ENCODE data around the gene CIAO3. TPM values are rescaled to one million over a fixed set of nuclear protein-coding genes. Genes with fewer than 3 reads are reported as not detected.
"Not testable (repeated sequence)": the region's sequence is repeated elsewhere in the genome, so short reads cannot be mapped to it uniquely, and the experiment has no call there.

CIAO3 gene
- total RNA-seq, 1 donor: 37.1 TPM

- DNase-seq (ENCODE audit: low read depth): no peak
- no peak overlapping the region for H3K4me3 ChIP-seq (ENCODE audit: low read depth, low read length)
- TF ChIP-seq CTCF (IDR thresholded peaks at IDR 0.05; ENCODE audit: insufficient read depth, low read depth, low read length): no peak
Measured at GRCh38 chr16:716768-717325, 23.9 kb downstream of the CIAO3 start.

DNA sequence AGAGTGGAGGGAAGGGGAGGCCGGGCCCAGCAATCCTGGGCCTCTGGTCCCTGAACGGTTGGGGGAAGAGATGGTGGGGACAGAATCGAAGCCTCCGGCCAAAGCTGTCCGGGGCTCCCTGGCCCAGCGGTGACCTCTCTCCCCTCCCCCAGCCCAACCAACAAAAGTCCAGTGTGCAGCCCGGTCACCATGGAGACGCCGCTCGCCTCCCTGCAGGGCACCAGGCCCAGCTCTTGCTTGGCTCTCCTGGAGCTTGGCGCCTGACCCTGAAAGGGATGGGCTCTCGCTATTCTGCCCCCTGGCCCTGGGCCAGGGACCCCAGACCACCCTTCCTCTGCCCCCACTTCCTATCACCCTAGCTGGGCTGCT is 24.6 kb downstream of the CIAO3 start:
- DNase-seq (ENCODE audit: low read depth): peak; percentile 31

DNA sequence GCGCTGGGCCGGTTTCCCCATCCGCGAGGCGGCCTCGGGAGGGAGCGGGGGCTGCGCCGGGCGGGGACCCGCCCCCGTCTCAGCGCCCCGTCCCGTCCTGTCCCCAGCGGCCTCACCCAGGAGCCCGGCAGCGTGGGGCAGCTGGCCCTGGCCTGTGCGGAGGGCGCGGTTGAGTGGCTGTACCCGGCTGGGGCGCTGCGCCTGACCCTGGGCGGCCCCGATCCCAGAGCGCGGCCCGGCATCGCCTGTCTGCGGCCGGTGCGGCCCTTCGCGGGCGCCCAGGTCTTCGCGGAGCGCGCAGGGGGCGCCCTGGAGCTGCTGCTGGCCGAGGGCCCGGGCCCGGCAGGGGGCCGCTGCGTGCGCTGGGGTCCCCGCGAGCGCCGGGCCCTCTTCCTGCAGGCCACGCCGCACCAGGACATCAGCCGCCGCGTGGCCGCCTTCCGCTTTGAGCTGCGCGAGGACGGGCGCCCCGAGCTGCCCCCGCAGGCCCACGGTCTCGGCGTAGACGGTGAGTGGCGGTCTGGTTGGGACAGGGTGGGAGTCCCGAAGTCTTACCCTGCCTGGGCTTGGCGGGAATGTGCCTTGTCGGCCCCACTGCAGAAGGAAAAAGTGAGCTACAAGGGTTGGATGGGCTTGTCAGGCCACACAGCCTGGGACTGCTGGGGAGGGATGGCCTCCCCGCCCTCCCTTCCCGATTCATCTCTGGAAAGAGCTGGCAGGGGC is 25.2 kb downstream of the CIAO3 start:
- TF ChIP-seq CTCF (IDR thresholded peaks at IDR 0.05; ENCODE audit: insufficient read depth, low read depth, low read length): no peak
- DNase-seq (ENCODE audit: low read depth): peak; percentile 27
- H3K4me3 ChIP-seq (ENCODE audit: low read depth, low read length): peak overlapping the region; percentile 66

More for the DNA sequence above, 24.6 kb downstream of the CIAO3 start:
- TF ChIP-seq CTCF (IDR thresholded peaks at IDR 0.05; ENCODE audit: insufficient read depth, low read depth, low read length): no peak
- H3K4me3 ChIP-seq (ENCODE audit: low read depth, low read length): peak overlapping the region; percentile 55

- peak; percentile 87 for DNase-seq (ENCODE audit: low read depth)
- peak within 1 kb of the TSS; percentile 66 for H3K4me3 ChIP-seq (ENCODE audit: low read depth, low read length)
- no peak for TF ChIP-seq CTCF (IDR thresholded peaks at IDR 0.05; ENCODE audit: insufficient read depth, low read depth, low read length)
Measured at GRCh38 chr16:714558-715476, 26.0 kb downstream of the CIAO3 start, which contains the start of gene METRN. TSS of gene METRN (plus strand) at chr16:715118. CDS start at chr16:715290, 172 bp downstream.

DNA sequence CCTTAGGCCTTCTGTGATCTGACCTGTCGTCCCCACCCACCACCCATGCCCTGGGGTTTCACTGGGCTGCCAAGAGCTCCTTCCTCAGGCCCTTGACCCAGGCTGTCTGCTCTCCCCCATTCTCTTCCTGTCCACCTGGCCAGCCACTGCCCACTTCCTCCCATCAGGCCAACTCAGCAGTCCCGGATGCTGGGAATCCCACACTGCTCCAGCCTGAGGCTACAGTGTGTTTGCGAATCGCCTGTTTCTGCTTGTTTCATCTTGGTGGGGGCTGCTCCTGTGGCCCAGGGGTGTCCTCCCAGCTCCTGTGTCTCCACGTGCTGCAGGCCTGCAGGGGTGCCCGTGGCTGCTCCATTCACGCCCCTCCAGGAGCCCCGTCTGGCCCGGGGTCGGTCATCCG is 26.7 kb downstream of the CIAO3 start:
- no peak for DNase-seq (ENCODE audit: low read depth)
- TF ChIP-seq CTCF (IDR thresholded peaks at IDR 0.05; ENCODE audit: insufficient read depth, low read depth, low read length): no peak
- no peak overlapping the region for H3K4me3 ChIP-seq (ENCODE audit: low read depth, low read length)

DNA sequence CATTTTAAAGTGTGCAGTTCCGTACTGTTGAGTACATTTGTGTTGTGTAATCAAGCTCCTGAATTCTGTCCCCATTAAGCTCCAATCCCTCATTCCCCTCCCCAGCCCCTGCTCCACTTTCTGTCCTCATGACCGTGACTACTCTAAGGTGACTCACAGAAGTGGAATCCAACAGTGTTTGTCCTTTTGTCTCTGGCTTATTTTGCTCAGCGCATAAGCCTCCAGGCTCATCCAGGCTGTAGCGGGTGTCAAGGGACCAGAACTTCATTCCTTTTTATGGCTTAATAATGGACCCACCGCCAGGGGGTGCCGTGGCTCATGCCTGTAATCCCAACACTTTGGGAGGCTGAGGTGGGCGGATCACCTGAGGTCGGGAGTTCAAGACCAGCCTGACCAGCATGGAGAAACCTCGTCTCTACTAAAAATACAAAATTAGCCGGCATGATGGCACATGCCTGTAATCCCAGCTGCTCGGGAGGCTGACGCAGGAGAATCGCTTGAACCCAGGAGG is 28.0 kb downstream of the CIAO3 start:
- DNase-seq (ENCODE audit: low read depth): peak; percentile 94
- H3K4me3 ChIP-seq (ENCODE audit: low read depth, low read length): not testable (repeated sequence)
- peak; percentile 55 for TF ChIP-seq CTCF (IDR thresholded peaks at IDR 0.05; ENCODE audit: insufficient read depth, low read depth, low read length)

Measured in fibroblast of villous mesenchyme (primary cell).